Right lobe of liver (tissue), 6 donors: ENCODE data around the gene TADA2A. TPM values are rescaled to one million over a fixed set of nuclear protein-coding genes. Genes with fewer than 3 reads are reported as not detected.
A peak's percentile ranks its signal among the peaks of the same experiment; 100 is the strongest.

Experiments used
- ATAC-seq, 4 donors: fragments of 200-7000 bp; cut with Tn5 transposase; one replicate each; pipeline ENCODE4 v1.9.1; 2020; ENCODE audit warnings: mild to moderate bottlenecking in 4 of 4, moderate library complexity in 4 of 4
- DNase-seq, 3 donors: peaks; one replicate each; pipeline ENCODE4 v3.0.0-alpha.2; 2020
- H3K27ac ChIP-seq, 3 donors: fragments of 200-600 bp; one replicate each; pipeline ENCODE4 v1.8.0; 2022
- H3K27me3 ChIP-seq, 2 donors: fragments of 200-600 bp; one replicate each; pipeline ENCODE4 v1.8.0; 2022
- H3K36me3 ChIP-seq, 4 donors: fragments of 200-600 bp; sonication (generic) in 1 of 4; one replicate each; pipeline versions ENCODE4 v1.5.1 to v1.8.0; 2017 to 2022; ENCODE audit warnings: control low read depth in 1 of 4
- H3K4me1 ChIP-seq, 4 donors: fragments of 200-600 bp; sonication (generic) in 1 of 4; one replicate each; pipeline versions ENCODE4 v1.5.1 to v1.8.0; 2017 to 2022; ENCODE audit warnings: control low read depth in 1 of 4
- H3K4me3 ChIP-seq, 3 donors: fragments of 200-600 bp; one replicate each; pipeline ENCODE4 v1.8.0; 2022
- H3K9me3 ChIP-seq, 4 donors: fragments of 200-600 bp; sonication (generic) in 1 of 4; one replicate each; pipeline versions ENCODE4 v1.5.1 to v1.8.0; 2017 to 2022; ENCODE audit warnings: control low read depth in 1 of 4
- POLR2A ChIP-seq: fragments of 450-650 bp; IDR thresholded peaks from one replicate; pipeline ENCODE4 v1.6.1; 2017; ENCODE audit warnings: antibody characterized with exemption, mild to moderate bottlenecking
- WGBS: methylation state at CpG from one replicate; pipeline ENCODE4 v1.1.6; 2018; ENCODE audit warnings: low coverage, low lambda C conversion rate; ENCODE audit not compliant: insufficient coverage; ENCODE audit errors: missing lambda C conversion rate; 5-methylcytosine and 5-hydroxymethylcytosine counted together
- intact Hi-C, 2 donors: fragments of 100-400 bp; cut with DNase I; formaldehyde crosslinking; loops; one replicate each; pipeline versions ENCODE4 v1.11.2 to v1.14.1; 2022
- total RNA-seq, 6 experiments: library from RNA; depleted of rRNA in 2 of 6; stranded (reverse); fragments of >200 nt in 2 of 6; fragmentation: NEBNext Ultra II Directional in 3 of 6; extraction: Animal tissue kit (Norgen Biotek cat#: 25700) in 3 of 6; gene quantifications; one replicate each; pipeline versions ENCODE4 v1.1.0 to v1.2.4, GENCODE V29; 2016 to 2023
- TF ChIP-seq, protein P1 (sequence below), 4 donors: fragments of 200-600 bp in 3 of 4; fragments of 450-650 bp in 1 of 4; IDR thresholded peaks; one replicate each; pipeline versions ENCODE4 v1.5.1 to v1.8.0; 2016 to 2022; ENCODE audit warnings: antibody characterized with exemption in 4 of 4, mild to moderate bottlenecking in 2 of 4
- donor health status: DM: no; HTN: yes; CAD: no.
- donor health status: DM: no; HTN: no; CAD: no.
- donor health status: DM: no; HTN: no; CAD: no.
- donor health status: DM: no; HTN: yes; CAD: no.
- donor health status: DM: no; HTN: yes; CAD: no.

Gene TADA2A
- total RNA-seq, 6 experiments from 2014 or later, result 5.2 to 9.6 (median 7.4) TPM

DNA sequence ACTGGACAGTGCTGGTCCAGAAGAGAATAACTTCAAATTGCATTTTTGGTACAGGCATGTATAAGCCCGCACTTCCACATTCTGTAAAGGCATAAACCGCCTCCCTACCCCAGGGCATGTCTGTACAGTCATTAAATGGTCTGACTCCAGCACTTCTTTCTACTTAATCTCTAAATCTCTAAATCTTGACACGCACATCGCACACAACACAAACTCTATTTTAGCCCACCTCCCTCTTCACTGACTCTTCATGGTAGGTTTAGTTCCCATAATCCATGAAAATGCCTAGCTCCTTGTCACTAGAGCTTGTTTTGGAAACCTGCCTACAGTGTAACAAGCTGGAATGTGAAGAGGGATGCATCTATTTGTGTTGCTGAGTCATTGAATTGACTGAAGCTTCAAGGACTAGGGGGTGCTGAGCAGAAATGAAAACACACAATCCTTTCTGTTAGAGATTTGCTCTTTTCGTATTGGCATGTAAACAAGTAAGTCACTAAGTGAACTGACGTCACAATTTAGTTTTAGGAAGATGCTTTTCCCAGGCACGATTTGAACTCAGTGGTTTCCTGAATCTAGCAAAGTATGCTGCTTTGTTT is 81.4 kb downstream of the TADA2A start:
- WGBS, result 36% methylated on average over 7 of the region's 7 CpGs
- peak; percentile 42 to 66 (median 50) for ATAC-seq
- Histone ChIP-seq H3K27me3 (no peaks in the 10 kb centered on the region), H3K36me3 (no peaks in the 10 kb centered on the region), H3K4me1 (peaks cover 0 to 36% (median 10%) of the 10 kb centered on the region in 4 donors), H3K9me3 (no peaks in the 10 kb centered on the region), H3K4me3 (peak overlapping the region; percentile 72 to 88 (median 83)), H3K27ac (peak overlapping the region in 2 of 3 donors; percentile 82 to 88)
- intact Hi-C loops, result loop anchor here in 1 of 2 donors (10.0 kb wide), 1 partner anchor 73 kb away; no protein-coding TSS in a partner anchor
- TF ChIP-seq, protein P1, sequence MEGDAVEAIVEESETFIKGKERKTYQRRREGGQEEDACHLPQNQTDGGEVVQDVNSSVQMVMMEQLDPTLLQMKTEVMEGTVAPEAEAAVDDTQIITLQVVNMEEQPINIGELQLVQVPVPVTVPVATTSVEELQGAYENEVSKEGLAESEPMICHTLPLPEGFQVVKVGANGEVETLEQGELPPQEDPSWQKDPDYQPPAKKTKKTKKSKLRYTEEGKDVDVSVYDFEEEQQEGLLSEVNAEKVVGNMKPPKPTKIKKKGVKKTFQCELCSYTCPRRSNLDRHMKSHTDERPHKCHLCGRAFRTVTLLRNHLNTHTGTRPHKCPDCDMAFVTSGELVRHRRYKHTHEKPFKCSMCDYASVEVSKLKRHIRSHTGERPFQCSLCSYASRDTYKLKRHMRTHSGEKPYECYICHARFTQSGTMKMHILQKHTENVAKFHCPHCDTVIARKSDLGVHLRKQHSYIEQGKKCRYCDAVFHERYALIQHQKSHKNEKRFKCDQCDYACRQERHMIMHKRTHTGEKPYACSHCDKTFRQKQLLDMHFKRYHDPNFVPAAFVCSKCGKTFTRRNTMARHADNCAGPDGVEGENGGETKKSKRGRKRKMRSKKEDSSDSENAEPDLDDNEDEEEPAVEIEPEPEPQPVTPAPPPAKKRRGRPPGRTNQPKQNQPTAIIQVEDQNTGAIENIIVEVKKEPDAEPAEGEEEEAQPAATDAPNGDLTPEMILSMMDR (IDR thresholded peaks at IDR 0.05), result no peak
- no peak for TF ChIP-seq POLR2A
- DNase-seq, result no peak

DNA sequence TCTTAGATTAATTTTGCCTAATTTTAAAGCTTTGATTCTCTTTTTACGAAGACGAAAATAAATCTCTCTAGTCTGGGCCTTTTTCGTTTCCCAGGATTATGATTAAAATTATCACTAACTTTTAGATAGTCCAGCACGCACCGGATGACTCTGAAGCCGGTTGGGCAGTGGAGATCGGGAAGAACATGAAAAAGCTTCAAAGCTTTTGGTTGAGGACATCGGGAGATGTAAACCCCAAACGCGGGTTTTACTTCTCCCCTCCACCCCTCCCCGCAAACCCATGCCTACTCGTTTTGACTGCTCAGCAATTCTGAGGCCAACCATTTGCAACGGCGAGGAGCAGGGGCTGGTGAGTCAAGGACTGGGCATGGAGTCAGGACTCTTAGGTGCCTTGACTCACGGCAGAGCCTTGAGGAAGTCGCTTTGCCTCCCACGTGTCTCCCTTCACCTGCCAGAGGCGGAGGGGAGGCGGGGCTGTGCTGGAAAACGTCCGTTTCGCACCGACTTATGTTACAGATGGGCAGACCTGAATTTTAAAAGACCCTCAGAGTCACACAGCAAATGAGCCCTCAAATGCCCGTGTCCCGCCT is 82.0 kb downstream of the TADA2A start:
- H3K4me3 ChIP-seq, result peak overlapping the region; percentile 72 to 88 (median 83)
- no peak for TF ChIP-seq POLR2A
- TF ChIP-seq, protein P1 (IDR thresholded peaks at IDR 0.05), result no peak
- DNase-seq (peak in 2 of 3 donors; percentile 59 to 64), ATAC-seq (peak; percentile 29 to 58 (median 42))
- H3K36me3 ChIP-seq, result no peaks in the 10 kb centered on the region
- peaks cover 0 to 36% (median 10%) of the 10 kb centered on the region in 4 donors for H3K4me1 ChIP-seq
- H3K9me3 ChIP-seq, result no peaks in the 10 kb centered on the region
- no peaks in the 10 kb centered on the region for H3K27me3 ChIP-seq
- H3K27ac ChIP-seq, result peak overlapping the region; percentile 82 to 90 (median 88)
- WGBS, result 2% methylated on average over 21 of the region's 25 CpGs
- intact Hi-C loops, result loop anchor here in 1 of 2 donors (10.0 kb wide), 1 partner anchor 74 kb away; no protein-coding TSS in a partner anchor

DNA sequence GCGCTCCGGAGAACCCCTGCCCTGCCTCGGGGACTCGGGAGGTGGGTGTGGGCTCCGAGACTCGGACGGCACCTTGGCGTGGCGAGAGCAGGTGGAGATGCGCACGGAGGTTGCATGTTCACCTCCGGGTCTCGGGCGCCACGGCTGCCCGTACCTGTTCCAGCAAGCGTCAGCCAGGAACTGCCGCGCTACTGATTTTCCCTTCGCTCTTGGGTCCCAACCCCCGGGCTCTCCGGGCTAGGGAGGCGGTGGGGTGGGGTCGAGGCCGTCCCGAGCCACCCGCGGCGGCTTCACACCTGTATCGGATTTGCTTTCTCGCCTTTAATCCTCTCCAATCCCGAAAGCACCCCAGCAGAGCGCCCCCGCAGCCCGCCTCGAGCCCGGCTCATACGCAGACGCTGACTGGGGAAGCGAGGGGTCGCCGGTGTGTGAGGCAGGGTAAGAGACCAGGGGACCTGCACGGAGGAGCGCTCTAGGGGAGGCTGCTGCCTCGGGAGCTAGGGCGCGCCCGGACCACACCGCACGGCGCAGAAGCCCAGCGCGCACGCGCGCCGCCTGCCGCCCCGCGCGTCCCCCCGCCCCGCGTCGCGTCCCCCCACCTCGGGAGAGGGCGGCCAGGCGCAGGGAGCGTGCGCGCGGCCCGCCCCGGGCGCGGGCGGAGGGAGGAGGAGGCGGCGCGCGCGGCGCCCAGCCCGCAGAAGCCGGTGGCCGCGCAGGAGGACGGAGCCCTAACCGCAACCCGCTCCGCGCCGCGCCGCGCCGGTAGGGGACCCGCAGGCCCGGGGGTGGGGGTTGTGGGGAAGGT is 82.7 kb downstream of the TADA2A start, which contains the start of gene DUSP14:
Gene DUSP14 (plus strand): TSS at position 695 of the 805 bp plus-strand sequence. CDS start 22,382 bp downstream, outside the sequence.
- peak; percentile 46 for TF ChIP-seq POLR2A
- TF ChIP-seq, protein P1 (IDR thresholded peaks at IDR 0.05), result no peak
- H3K4me3 ChIP-seq, result peak within 1 kb of the TSS; percentile 72 to 88 (median 83)
- no peaks in the 10 kb centered on the region for H3K27me3 ChIP-seq
- intact Hi-C loops, result loop anchor here in 1 of 2 donors (10.0 kb wide), 1 partner anchor 75 kb away; no protein-coding TSS in a partner anchor
- DNase-seq, result peak; percentile 85 to 87 (median 86)
- no peaks in the 10 kb centered on the region for H3K36me3 ChIP-seq
- peak; percentile 67 to 90 (median 85) for ATAC-seq
- peak within 1 kb of the TSS; percentile 82 to 90 (median 88) for H3K27ac ChIP-seq
- H3K9me3 ChIP-seq, result no peaks in the 10 kb centered on the region
- WGBS, result 0% methylated on average over 2 of the region's 100 CpGs
- H3K4me1 ChIP-seq, result peaks cover 0 to 36% (median 10%) of the 10 kb centered on the region in 4 donors

DNA sequence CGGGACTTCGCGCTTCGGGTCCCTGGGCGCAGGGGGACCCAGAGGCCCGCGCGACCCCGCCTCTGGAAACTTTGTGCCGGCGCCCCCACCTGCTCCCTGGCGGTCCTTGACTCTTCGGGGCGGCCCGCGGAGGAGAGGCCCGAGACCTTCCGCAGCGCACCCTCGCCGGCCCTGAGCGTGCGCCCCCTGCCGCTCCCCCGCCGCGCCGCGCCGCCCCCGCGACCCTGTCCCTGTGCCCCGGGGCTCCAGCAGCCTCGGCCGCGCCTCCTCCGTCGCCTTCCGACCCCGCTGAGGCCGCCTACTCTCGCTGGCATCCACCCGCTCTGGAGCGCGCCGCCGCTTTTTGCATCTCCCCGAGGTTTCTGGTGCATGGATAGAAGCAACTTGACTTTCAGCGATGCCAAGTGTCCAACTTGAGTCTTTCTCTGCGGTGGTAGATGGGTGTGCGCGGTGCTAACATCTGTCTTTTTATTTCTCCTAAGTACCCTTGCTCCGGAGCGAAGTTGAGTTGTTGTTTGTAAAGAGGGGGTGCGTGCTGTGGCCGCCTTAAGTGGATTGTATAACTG is 83.4 kb downstream of the TADA2A start:
- Histone ChIP-seq H3K27ac (peak overlapping the region; percentile 49 to 73 (median 63)), H3K4me3 (peak overlapping the region; percentile 71 to 83 (median 83)), H3K9me3 (no peaks in the 10 kb centered on the region), H3K4me1 (peaks cover 0 to 42% (median 10%) of the 10 kb centered on the region in 4 donors), H3K27me3 (no peaks in the 10 kb centered on the region), H3K36me3 (no peaks in the 10 kb centered on the region)
- TF ChIP-seq, protein P1 (IDR thresholded peaks at IDR 0.05), result peak in 2 of 4 donors; percentile 14 to 33
- TF ChIP-seq POLR2A, result no peak
- WGBS, result 2% methylated on average over 9 of the region's 56 CpGs
- intact Hi-C loops, result no loop called here
- DNase-seq (peak; percentile 63 to 68 (median 65)), ATAC-seq (peak; percentile 24 to 53 (median 47))
